Cardiac fibroblast (primary cell): ENCODE measurements around the gene EEF1AKMT3.
"Not testable (repeated sequence)": the region's sequence is repeated elsewhere in the genome, so short reads cannot be mapped to it uniquely, and the experiment has no call there.

Source experiments
- DNase-seq, 2 donors: peaks; one replicate each; pipeline versions ENCODE4 v3.0.0 to v3.0.0-alpha.2; 2010; ENCODE audit warnings: low read depth in 2 of 2
- H3K4me3 ChIP-seq, 2 donors: replicated peaks in 1 of 2; 1 replicate in 1 of 2; 2 replicates in 1 of 2; pipeline ENCODE4 v1.5.1; 2011; ENCODE audit warnings: low read depth in 2 of 2, low read length in 2 of 2, mild to moderate bottlenecking in 2 of 2, moderate library complexity in 1 of 2
- CTCF ChIP-seq: IDR thresholded peaks from one replicate; pipeline ENCODE4 v1.5.1; 2011; ENCODE audit warnings: low read depth, mild to moderate bottlenecking, low read length, inconsistent platforms

EEF1AKMT3 gene

DNA sequence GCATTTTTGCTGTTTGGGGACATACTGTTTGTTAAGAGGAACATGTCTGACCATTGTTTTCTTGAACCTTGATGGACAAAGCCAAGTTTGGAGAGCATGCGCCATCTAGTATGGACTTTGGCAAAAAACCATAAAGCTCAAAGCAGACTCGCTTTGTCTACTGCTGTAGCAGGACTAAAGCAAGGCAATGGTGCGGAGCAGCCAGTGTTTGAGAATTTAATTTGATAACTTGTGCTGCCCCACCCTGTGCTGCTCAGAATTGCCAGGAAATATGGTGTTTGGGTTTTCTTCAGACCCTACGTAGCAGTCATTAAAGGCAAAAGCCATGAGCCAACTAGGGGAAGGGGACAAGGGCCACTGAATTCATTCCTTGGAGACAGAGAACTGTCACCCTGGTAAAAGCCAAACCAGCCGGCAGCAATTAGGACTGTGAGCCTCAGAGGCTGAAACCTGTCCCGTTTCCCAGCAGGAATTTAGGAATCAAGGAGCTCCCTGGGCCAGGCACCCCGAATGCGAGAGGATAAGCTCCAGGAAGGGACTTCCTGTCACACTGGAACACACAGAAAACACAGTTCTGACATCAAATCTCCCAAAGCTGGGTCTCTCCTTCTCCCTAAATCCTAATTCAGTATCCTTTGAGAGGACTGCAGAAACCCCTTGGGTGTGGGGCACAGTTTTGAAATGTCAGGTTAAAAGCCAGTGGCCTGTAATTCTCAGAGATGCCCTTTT lies 45.0 kb downstream of the EEF1AKMT3 start:
- DNase-seq, result no peak
- no peak for TF ChIP-seq CTCF
- H3K4me3 ChIP-seq, result no peak overlapping the region

- H3K4me3 ChIP-seq, DNase-seq: not testable (repeated sequence)
Observed at GRCh38 chr12:57817990-57818331, 45.5 kb downstream of the EEF1AKMT3 start.

GRCh38 chr12:57820119-57820518 lies 47.7 kb downstream of the EEF1AKMT3 start:
- not testable (repeated sequence) for H3K4me3 ChIP-seq, DNase-seq

- not testable (repeated sequence) for DNase-seq, H3K4me3 ChIP-seq
Observed at GRCh38 chr12:57821015-57821414, 48.6 kb downstream of the EEF1AKMT3 start.

DNA sequence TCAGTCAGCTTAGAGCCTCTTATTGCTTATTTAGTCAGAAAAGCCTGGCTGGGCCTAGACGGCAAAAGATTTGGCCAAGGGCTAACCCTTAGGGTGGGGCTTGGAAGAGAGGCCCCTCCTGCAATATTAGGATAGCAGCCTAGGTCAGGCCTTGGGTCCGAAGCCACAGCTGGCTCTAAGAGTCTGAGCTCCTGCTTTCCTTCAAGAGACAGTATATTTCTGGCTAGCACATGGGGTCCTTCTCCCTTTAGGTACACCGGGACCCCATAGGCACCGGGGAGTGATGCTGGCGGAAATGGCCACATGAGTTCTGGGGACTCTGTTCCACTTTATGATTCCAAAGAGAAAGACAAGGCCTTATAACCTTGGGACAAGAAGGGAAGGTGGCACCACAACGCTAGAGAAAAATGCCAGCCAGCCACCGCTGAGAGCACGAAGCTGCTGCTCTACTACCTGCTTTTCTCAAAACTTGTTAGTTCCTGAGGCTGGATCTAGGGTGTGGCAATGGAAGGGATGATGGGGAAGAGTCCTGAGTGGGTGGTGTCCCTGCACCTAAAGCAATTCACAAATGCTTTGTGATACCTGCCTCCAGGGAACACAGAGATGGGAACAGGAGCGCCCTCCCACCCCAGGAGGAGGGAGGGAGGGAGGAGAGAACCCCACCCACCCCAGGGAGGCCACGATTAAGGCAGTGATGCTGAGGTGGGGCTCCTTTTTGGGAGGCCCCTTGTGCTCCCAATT lies 49.2 kb downstream of the EEF1AKMT3 start:
- no peak for DNase-seq
- TF ChIP-seq CTCF, result no peak
- no peak overlapping the region for H3K4me3 ChIP-seq

DNA sequence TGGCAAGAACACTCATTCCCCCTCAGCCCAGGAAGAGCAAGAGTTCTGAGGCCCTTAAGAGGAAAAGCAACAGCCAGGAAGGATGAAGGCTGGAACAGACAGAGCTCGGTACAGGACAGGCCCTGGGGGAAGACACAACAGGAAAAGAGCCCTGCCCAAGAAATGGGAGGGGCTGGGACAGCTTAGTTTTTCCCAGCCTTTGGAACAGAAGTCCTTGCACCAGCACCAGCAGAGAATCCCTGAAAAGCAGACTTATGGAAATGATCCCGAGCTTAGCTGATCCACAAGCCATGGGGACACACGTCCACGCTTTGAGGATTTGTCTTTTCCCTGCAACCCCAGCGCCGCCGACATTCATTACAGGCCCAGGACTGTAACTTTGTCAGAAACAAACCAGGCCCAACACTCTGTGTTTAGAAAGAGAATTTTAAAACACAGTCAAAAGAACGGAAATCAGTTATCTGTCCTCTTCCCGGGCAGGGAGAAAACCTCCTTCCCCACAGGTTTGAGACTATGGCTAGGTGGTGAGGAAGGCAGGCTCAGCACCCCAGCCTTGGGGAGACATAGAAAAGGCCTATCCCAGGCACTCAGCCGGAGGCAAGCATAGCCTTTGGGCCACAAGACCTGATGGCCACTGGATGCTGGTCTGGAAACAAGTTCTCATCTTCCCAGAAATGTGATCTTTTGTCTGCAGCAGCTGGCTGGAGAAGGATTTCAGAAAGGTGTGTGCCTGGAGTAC lies 50.1 kb downstream of the EEF1AKMT3 start:
- DNase-seq, result no peak
- H3K4me3 ChIP-seq, result no peak overlapping the region
- no peak for TF ChIP-seq CTCF

DNA sequence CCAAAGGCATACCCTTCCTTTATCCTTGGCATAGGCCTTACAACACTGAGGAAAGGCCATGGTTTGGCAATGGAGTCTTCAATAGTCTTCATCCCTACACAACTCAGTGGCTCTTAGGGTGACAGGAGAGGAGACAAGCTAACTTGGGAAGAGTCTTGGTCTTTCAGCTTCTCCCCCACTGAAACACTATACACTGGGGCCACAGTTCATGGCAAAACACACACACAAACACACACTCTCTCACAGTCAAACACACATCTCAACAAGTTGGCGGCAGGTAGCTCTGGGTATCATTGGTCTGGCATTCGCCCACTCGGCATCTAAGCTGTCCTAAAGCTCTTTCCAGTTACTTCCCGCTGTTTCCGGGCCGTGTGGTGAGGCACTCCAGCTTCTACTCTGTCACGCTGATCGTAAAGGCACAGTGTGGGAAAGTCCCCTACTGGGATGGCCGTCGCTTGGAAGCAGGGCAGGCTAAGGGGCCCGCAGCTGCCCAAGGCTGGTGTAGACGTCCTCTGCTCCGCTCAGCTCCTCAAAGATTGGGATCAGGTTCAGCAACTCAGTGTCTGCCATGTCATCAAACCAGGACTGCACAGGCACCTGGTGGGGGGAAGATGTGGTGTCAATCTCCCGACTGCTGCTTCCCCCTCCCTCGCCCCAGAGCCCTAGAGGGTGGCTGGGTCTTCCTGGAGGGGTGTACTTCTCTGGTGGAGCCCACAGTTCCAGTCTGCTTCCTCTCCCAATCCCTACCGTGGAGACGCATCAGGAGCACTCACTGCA lies 50.9 kb downstream of the EEF1AKMT3 start:
- no peak for DNase-seq
- TF ChIP-seq CTCF, result no peak
- no peak overlapping the region for H3K4me3 ChIP-seq
